ENCODE data around the gene ZCCHC4.

The ZCCHC4 gene

DNA sequence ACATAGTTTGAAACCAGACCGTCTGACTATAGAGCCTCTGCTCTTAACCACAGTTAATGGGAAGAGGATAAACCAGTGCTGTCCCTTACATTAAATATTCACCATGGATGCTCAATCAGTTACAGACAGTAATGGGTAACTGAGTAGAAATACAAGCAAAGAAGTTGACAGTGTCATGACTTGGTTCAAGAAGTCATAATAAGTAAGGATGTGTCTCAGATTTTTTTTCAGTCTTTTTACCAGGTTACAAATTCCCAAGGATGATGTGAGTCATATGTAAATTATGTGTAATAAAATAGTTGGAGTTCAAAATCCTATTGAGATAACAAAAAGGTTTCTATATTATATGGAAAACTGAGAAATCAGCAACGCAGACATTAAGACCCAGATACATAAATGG lies 31.1 kb downstream of the ZCCHC4 start:
- no peak overlapping the region for H3K4me3 ChIP-seq (ENCODE audit: low read length)
- DNase-seq (ENCODE audit: low read depth), result no peak
- TF ChIP-seq, protein P1, sequence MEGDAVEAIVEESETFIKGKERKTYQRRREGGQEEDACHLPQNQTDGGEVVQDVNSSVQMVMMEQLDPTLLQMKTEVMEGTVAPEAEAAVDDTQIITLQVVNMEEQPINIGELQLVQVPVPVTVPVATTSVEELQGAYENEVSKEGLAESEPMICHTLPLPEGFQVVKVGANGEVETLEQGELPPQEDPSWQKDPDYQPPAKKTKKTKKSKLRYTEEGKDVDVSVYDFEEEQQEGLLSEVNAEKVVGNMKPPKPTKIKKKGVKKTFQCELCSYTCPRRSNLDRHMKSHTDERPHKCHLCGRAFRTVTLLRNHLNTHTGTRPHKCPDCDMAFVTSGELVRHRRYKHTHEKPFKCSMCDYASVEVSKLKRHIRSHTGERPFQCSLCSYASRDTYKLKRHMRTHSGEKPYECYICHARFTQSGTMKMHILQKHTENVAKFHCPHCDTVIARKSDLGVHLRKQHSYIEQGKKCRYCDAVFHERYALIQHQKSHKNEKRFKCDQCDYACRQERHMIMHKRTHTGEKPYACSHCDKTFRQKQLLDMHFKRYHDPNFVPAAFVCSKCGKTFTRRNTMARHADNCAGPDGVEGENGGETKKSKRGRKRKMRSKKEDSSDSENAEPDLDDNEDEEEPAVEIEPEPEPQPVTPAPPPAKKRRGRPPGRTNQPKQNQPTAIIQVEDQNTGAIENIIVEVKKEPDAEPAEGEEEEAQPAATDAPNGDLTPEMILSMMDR (conservative IDR thresholded peaks at IDR 0.05; ENCODE audit: low read depth, low read length), result no peak

DNA sequence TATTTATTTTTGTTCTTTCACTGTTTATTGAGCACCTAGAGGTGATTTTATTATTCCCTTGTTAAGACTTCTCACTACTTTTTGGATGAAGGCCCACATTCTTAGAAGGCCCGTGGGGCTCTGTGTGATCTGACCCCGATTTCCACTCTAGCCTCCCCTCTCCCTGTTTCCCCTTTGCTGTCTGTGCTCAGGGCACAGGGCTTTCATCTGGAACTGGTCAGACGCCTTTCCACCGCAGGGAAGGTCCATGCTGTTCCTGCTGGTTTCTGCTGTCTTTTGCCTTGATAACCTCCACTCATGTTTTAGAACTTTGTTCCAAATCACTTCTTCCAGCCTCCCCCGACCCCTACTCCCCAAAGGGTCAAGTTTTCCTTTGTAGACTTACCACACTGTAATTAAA lies 33.2 kb downstream of the ZCCHC4 start:
- no peak for DNase-seq (ENCODE audit: low read depth)
- TF ChIP-seq, protein P1 (conservative IDR thresholded peaks at IDR 0.05; ENCODE audit: low read depth, low read length), result no peak
- H3K4me3 ChIP-seq (ENCODE audit: low read length), result no peak overlapping the region

DNA sequence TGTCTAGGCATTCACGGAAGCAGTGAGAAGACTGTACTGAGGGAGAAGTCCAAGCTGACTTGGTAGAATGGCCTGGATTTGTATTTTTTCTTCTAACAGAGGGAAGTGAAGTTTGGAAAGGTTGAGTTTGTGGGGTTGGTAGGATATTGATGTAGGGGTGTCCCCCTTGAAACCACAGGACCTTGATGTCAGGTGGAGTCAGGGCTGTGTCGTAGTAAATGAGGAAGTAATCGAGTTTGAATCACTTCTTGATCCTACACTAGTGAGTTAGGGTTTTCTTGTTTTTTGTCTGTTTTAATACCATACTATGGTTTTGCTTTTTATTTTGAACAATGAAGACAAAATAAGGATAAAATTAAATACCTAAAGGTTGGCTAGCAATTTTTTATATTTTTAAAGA lies 34.3 kb downstream of the ZCCHC4 start:
- H3K4me3 ChIP-seq (ENCODE audit: low read length), result no peak overlapping the region
- TF ChIP-seq, protein P1 (conservative IDR thresholded peaks at IDR 0.05; ENCODE audit: low read depth, low read length), result no peak
- DNase-seq (ENCODE audit: low read depth), result no peak

DNA sequence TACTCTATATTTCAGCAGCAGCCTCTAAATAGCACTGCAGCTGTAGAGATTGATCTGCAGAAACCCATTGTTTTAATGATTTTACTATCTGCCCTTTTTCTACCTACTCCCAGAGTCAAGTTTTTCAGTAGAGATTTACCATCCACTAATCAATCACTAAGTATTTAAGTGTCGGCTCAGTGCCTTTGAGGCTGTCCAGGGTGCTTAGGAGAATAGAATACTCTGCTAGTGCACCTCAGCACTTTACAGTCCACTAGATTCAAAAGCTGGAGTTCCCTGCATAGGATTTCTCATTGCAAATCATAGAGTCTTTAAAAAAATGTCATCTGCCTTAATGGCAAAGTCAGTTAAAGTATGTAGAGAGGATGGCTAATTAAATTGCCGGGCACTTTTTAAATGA lies 34.9 kb downstream of the ZCCHC4 start:
- H3K4me3 ChIP-seq (ENCODE audit: low read length), result no peak overlapping the region
- DNase-seq (ENCODE audit: low read depth), result no peak
- TF ChIP-seq, protein P1 (conservative IDR thresholded peaks at IDR 0.05; ENCODE audit: low read depth, low read length), result no peak

DNA sequence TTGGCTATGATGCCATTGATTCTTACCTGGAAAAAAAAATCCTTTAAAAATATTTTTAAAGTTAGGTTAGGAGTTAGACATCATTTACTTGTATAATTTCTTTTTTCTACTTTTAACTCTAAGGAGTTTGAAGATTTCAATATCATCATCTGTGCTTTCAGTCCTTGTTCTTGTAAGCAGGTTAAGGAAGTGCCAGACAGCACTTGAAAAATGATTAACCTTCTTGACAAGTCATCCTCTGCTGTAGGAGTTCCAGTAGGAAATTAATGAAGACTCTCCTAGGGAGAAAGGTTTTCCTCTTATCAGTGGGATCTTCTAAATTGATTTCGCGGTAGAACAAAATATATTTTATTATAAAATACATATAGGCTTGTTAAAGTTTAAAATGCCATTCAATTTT lies 35.4 kb downstream of the ZCCHC4 start:
- no peak for DNase-seq (ENCODE audit: low read depth)
- no peak overlapping the region for H3K4me3 ChIP-seq (ENCODE audit: low read length)
- TF ChIP-seq, protein P1 (conservative IDR thresholded peaks at IDR 0.05; ENCODE audit: low read depth, low read length), result no peak

DNA sequence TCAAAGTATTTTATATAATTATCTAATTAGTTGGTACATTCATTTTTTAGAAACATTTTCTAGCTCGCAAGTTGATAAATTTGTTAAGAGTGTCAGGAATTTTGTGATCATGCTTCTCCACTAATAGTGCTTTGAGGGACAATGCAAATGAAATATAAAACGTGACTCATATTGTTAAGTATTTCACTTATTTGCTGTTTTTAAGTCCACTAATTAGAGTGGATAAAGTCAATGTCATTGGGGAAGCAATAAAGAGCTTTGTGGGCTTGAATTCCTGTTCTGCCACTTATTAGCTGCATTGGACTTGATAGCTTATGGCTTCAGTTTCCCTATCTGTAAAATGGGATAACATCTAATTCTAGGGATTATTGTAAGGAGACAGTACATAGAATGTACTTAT lies 38.0 kb downstream of the ZCCHC4 start:
- H3K4me3 ChIP-seq (ENCODE audit: low read length), result no peak overlapping the region
- DNase-seq (ENCODE audit: low read depth), result peak; percentile 42
- TF ChIP-seq, protein P1 (conservative IDR thresholded peaks at IDR 0.05; ENCODE audit: low read depth, low read length), result no peak

DNA sequence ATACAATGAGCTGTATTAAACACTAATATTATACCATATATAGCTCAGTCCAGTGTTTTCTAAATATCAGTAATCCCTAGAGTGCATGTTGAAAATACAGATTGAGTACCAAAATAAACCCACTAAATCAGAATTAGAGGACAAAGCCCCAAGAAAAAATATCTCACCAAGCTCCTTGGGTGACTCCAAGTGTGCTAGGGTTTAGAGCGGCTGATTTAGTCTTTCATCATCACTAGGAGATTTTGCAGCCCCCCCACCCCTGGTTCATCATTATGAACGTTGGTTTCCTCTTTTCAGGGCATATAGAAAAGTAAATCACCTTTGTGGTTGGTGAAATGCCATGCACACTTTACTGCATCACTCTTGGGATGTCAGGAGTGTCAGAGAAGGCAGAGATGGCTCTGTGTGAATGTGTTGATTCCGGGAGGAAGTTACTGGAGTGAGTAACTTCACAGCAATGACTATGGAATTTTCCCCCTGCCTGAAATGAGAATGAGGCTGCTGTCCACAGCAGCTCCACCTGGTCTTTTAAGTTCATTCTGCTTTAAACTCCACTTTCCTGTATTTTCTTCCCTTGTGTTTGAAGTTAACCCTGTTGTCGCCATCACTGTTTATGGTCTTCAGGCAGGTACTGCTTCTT lies 39.3 kb downstream of the ZCCHC4 start:
- TF ChIP-seq, protein P1 (conservative IDR thresholded peaks at IDR 0.05; ENCODE audit: low read depth, low read length), result no peak
- DNase-seq (ENCODE audit: low read depth), result peak; percentile 15
- H3K4me3 ChIP-seq (ENCODE audit: low read length), result no peak overlapping the region

Data from retinal pigment epithelial cell (primary cell).